HepG2 (cell line): ENCODE measurements around the gene GSTM2. TPM values are rescaled to one million over a fixed set of nuclear protein-coding genes. Genes with fewer than 3 reads are reported as not detected.
"Not testable (repeated sequence)": the region's sequence is repeated elsewhere in the genome, so short reads cannot be mapped to it uniquely, and the experiment has no call there.

Experiments
- ATAC-seq: fragments of 200-7000 bp; cut with Tn5 transposase; 3 replicates; pipeline ENCODE4 v1.9.1; 2020; ENCODE audit warnings: mild to moderate bottlenecking, moderate library complexity
- BruUV-seq: library from RNA; stranded (reverse); fragments of 400-500 nt; replicated peaks from 2 replicates; lab custom pipeline; 2021; lab: Mats Ljungman, UMichigan
- CTCF ChIA-PET: fragments of 300-600 bp; formaldehyde crosslinking; extraction: SDS; loops from one replicate; lab custom pipeline; 2021; ENCODE audit warnings: low total read pairs, inconsistent platforms, low intra/inter-chr PET ratio; lab: Yijun Ruan, JAX
- POLR2A ChIA-PET: fragments of 350-600 bp; sonication (Branson Sonifier 250); formaldehyde crosslinking; loops from one replicate; lab custom pipeline; 2020; ENCODE audit warnings: antibody characterized with exemption, inconsistent platforms; lab: Yijun Ruan, JAX
- DNase-seq: peaks from one replicate; pipeline ENCODE4 v3.0.0-alpha.2; 2015; ENCODE audit warnings: low spot score
- FAIRE-seq: peaks from 3 replicates; lab custom pipeline; 2011; peaks lifted over from hg19 to GRCh38; lab: Jason Lieb, UNC
- H2AFZ ChIP-seq: one replicate; pipeline ENCODE4 v1.6.1; 2011; ENCODE audit warnings: low read length, inconsistent platforms
- H3K27ac ChIP-seq: fragments of 300-600 bp; 3 replicates; pipeline ENCODE4 v1.8.0; 2011; ENCODE audit warnings: mixed run types, mild to moderate bottlenecking, mixed read lengths, low read length, inconsistent platforms; ENCODE audit not compliant: insufficient read depth; ENCODE audit errors: extremely low read length
- H3K27me3 ChIP-seq, 2 experiments: fragments of 200-600 bp in 1 of 2; 2 replicates in 1 of 2; 3 replicates in 1 of 2; pipeline versions ENCODE4 v1.6.0 to v1.8.0; 2011; ENCODE audit warnings: low read length in 2 of 2, mild to moderate bottlenecking in 2 of 2, moderate library complexity in 2 of 2, inconsistent platforms in 1 of 2; ENCODE audit not compliant: insufficient read depth in 2 of 2, control insufficient read depth in 1 of 2
- H3K36me3 ChIP-seq, 2 experiments: fragments of 200-600 bp in 1 of 2; replicated peaks in 1 of 2; 2 replicates in 1 of 2; 3 replicates in 1 of 2; pipeline versions ENCODE4 v1.5.1 to v1.8.0; 2011; ENCODE audit warnings: low read length in 2 of 2, inconsistent platforms in 1 of 2; ENCODE audit not compliant: insufficient read depth in 2 of 2, control insufficient read depth in 1 of 2
- H3K4me1 ChIP-seq: 2 replicates; pipeline ENCODE4 v1.5.1; 2012; ENCODE audit warnings: low read length, inconsistent platforms; ENCODE audit not compliant: insufficient read depth
- H3K4me2 ChIP-seq: 2 replicates; pipeline ENCODE4 v1.6.0; 2011; ENCODE audit warnings: low read depth, low read length, inconsistent platforms
- H3K4me3 ChIP-seq, 3 experiments: fragments of 200-600 bp in 1 of 3; sonication (generic), shearing (Covaris generic) in 1 of 3; replicated peaks in 1 of 3; 2 replicates each; pipeline ENCODE4 v1.5.1; 2011 to 2016; ENCODE audit warnings: low read length in 3 of 3, inconsistent platforms in 2 of 3, low read depth in 2 of 3, mild to moderate bottlenecking in 2 of 3, control low read depth in 1 of 3, mixed read lengths in 1 of 3; ENCODE audit not compliant: insufficient read depth in 1 of 3
- H3K79me2 ChIP-seq: one replicate; pipeline ENCODE4 v1.6.1; 2011; ENCODE audit warnings: low read length, inconsistent platforms; ENCODE audit not compliant: insufficient read depth
- H3K9ac ChIP-seq: 2 replicates; pipeline ENCODE4 v1.6.0; 2011; ENCODE audit warnings: mild to moderate bottlenecking, low read depth, low read length, inconsistent platforms; ENCODE audit not compliant: insufficient read depth
- H3K9me3 ChIP-seq: 2 replicates; pipeline ENCODE4 v1.5.1; 2012; ENCODE audit warnings: mild to moderate bottlenecking, low read length
- H4K20me1 ChIP-seq: 2 replicates; pipeline ENCODE4 v1.6.0; 2011; ENCODE audit warnings: inconsistent platforms, mild to moderate bottlenecking, low read length, moderate library complexity; ENCODE audit not compliant: insufficient read depth
- CBX5 ChIP-seq: sonication (generic); formaldehyde crosslinking; IDR thresholded peaks from 2 replicates; pipeline ENCODE4 v1.4.0; 2020; ENCODE audit warnings: missing genetic modification reagents, borderline replicate concordance
- EZH2 ChIP-seq: conservative IDR thresholded peaks from 2 replicates; pipeline ENCODE4 v1.6.1; 2012; ENCODE audit warnings: mild to moderate bottlenecking, low read depth, low read length, moderate library complexity
- FOSL2 ChIP-seq: sonication (generic); formaldehyde crosslinking; IDR thresholded peaks from 2 replicates; pipeline ENCODE4 v1.4.0; 2020; ENCODE audit warnings: missing genetic modification reagents
- ZNF180 ChIP-seq: sonication (generic); formaldehyde crosslinking; IDR thresholded peaks from 2 replicates; pipeline ENCODE4 v1.4.0; 2020; ENCODE audit warnings: low read depth, missing genetic modification reagents, borderline replicate concordance
- ZNF775 ChIP-seq: sonication (generic); formaldehyde crosslinking; IDR thresholded peaks from 2 replicates; pipeline ENCODE4 v1.4.0; 2020; ENCODE audit warnings: missing genetic modification reagents, mild to moderate bottlenecking, moderate library complexity, borderline replicate concordance
- WGBS: methylation state at CpG from one replicate; pipeline ENCODE4 v1.1.6; 2017; ENCODE audit warnings: low lambda C conversion rate; 5-methylcytosine and 5-hydroxymethylcytosine counted together
- in situ Hi-C: cut with HindIII; loops from 2 replicates; pipeline ENCODE4 v1.10.0; 2017; ENCODE audit warnings: low pct_unique_long_range_greater_than_20kb; ENCODE audit not compliant: extremely low pct_ligation_motif_present
- intact Hi-C: fragments of 100-400 bp; cut with micrococcal nuclease; formaldehyde crosslinking; loops from one replicate; pipeline ENCODE4 v1.10.0; 2022; ENCODE audit not compliant: unreplicated experiment
- polyA plus RNA-seq, 8 experiments: library from polyadenylated mRNA; depleted of rRNA in 3 of 8; stranded (reverse) in 7 of 8; unstranded in 1 of 8; fragments of >200 nt; fragmentation: Illumina TruSeq in 4 of 8; extraction: Trizol in 4 of 8; gene quantifications; 2 replicates each; pipeline versions ENCODE4 v1.2.1 to v1.2.3, GENCODE V29; 2011 to 2016; ENCODE audit warnings: low read depth in 4 of 8, missing spikeins in 1 of 8, mixed read lengths in 1 of 8; ENCODE audit not compliant: insufficient read depth in 1 of 8
- total RNA-seq, 5 experiments: library from RNA; depleted of rRNA; stranded (reverse); fragments of >200 nt; fragmentation: Illumina TruSeq; extraction: Trizol; gene quantifications; 2 replicates each; pipeline ENCODE4 v1.2.3, GENCODE V29; 2016; ENCODE audit warnings: low read depth in 1 of 5

GSTM2 gene
- total and polyA plus RNA-seq, 2 of the 13 experiments (the other 11 are each of a cell fraction or from before 2014, with no cell fraction given) = 7.0 to 15.0 TPM

DNA sequence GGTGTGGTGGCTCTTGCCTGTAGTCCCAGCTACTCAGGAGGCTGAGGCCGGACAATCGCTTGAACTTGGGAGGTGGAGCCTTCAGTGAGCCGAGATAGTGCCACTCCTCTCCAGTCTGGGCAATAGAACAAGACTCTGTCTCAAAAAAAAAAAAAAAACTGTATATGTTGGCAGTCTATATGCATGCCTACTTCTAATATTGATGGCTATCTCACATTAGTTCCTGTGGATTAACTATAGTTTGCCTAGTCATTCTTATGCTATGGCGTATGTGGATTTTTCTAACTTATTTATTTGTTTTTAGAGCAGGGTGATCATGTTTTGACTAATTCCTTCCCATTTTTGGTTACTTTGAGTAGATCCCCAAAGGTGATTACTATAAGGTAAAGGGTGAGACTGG is 29.2 kb downstream of the GSTM2 start:
- Histone ChIP-seq H3K9me3 (no peaks in the 10 kb centered on the region), H3K4me3 (no peak overlapping the region), H3K4me2 (no peak overlapping the region), H2AFZ (no peak overlapping the region), H3K36me3 (no peaks in the 10 kb centered on the region), H4K20me1 (no peaks in the 10 kb centered on the region), H3K79me2 (no peaks in the 10 kb centered on the region), H3K27me3 (no peaks in the 10 kb centered on the region), H3K4me1 (no peaks in the 10 kb centered on the region), H3K9ac (no peak overlapping the region), H3K27ac (no peak overlapping the region)
- in situ Hi-C loops = no loop called here
- ChIA-PET CTCF (no interaction called here), POLR2A (no interaction called here)
- WGBS = 57% methylated on average over 4 of the region's 4 CpGs
- BruUV-seq = no TSS peak
- no peak for TF ChIP-seq ZNF775 (CRISPR knock-in tag)
- no peak for TF ChIP-seq EZH2
- no peak for TF ChIP-seq CBX5 (CRISPR knock-in tag)
- no peak for TF ChIP-seq FOSL2
- TF ChIP-seq ZNF180 = no peak
- FAIRE-seq = no peak
- no peak for ATAC-seq
- intact Hi-C loops = no loop called here
- no peak for DNase-seq

DNA sequence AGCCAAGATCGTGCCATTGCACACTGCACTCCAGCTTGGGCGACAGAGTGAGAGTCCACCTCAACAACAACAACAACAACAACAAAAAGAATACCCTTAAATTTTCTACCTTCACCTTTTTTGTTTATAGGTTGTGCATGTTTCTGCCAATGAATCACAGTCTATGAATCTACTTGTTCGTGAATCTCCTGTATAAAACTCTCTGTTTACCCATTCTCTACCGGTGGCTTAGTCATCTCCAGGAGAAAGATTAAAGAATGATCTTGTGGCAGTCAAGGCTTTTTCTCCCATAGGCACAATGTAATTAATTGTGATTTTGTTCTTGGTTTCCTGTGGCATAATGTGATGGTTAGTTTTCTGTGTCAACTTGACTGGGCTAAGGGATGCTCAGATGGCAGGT is 30.0 kb downstream of the GSTM2 start:
- intact Hi-C loops, ATAC-seq, CTCF ChIA-PET: not testable (repeated sequence)

DNA sequence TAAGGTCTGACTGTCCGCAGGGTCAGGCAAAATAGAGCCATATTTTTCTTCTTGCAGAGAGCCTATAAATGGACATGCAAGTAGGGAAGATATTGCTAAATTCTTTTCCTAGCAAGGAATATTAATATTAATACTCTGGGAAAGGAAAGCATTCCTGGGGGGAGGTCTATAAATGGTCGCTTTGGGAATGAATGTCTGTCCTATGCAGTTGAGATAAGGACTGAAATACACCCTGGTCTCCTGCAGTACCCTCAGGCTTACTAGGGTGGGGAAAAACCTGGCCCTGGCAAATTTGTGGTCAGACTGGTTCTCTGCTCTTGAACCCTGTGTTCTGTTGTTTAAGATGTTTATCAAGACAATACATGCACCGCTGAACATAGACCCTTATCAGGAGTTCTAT is 35.1 kb downstream of the GSTM2 start:
- H3K36me3 ChIP-seq, H3K9me3 ChIP-seq, H3K4me1 ChIP-seq, H3K79me2 ChIP-seq, H4K20me1 ChIP-seq, H3K9ac ChIP-seq, in situ Hi-C loops, H3K4me3 ChIP-seq, POLR2A ChIA-PET, ATAC-seq, intact Hi-C loops, H3K4me2 ChIP-seq, H2AFZ ChIP-seq, H3K27ac ChIP-seq, DNase-seq, FAIRE-seq, BruUV-seq: not testable (repeated sequence)
- WGBS = 31% methylated on average over 3 of the region's 3 CpGs
- peaks cover 2 to 13% of the 10 kb centered on the region in 2 experiments; a peak in 2 of 5 replicates for H3K27me3 ChIP-seq
- CTCF ChIA-PET = interaction anchor here (2.3 kb wide), 1 partner anchor 60 kb away, joined by 11 read pairs; no protein-coding TSS in a partner anchor

More for the DNA sequence above, 30.0 kb downstream of the GSTM2 start:
- H3K4me1 ChIP-seq, H3K79me2 ChIP-seq, in situ Hi-C loops, H2AFZ ChIP-seq, H3K27ac ChIP-seq, FAIRE-seq, H3K27me3 ChIP-seq, H3K4me3 ChIP-seq, POLR2A ChIA-PET, H4K20me1 ChIP-seq, BruUV-seq, DNase-seq, H3K36me3 ChIP-seq, H3K9ac ChIP-seq, H3K9me3 ChIP-seq, H3K4me2 ChIP-seq: not testable (repeated sequence)
- WGBS = 37% methylated on average over 3 of the region's 4 CpGs
